CD14-positive monocyte (primary cell): ENCODE data around the gene HCRTR2. TPM values are rescaled to one million over a fixed set of nuclear protein-coding genes. Genes with fewer than 3 reads are reported as not detected.
A peak's percentile ranks its signal among the peaks of the same experiment; 100 is the strongest.

Experiments
- DNase-seq, 3 donors: peaks; one replicate each; pipeline ENCODE4 v3.0.0-alpha.2; 2011 to 2022
- H2AFZ ChIP-seq: 2 replicates; pipeline ENCODE4 v1.6.0; 2012; ENCODE audit warnings: mild to moderate bottlenecking, low read depth, low read length, inconsistent platforms; ENCODE audit not compliant: insufficient read depth, poor library complexity, severe bottlenecking
- H3K27ac ChIP-seq, 2 donors: 1 replicate in 1 of 2; 2 replicates in 1 of 2; pipeline ENCODE4 v1.5.1; 2012 to 2013; ENCODE audit warnings: low read length in 2 of 2, control low read depth in 1 of 2, inconsistent platforms in 1 of 2, low read depth in 1 of 2, mild to moderate bottlenecking in 1 of 2
- H3K27me3 ChIP-seq, 2 donors: one replicate each; pipeline versions ENCODE4 v1.6.0 to v1.6.1; 2011 to 2013; ENCODE audit warnings: low read length in 2 of 2; ENCODE audit not compliant: control insufficient read depth in 2 of 2, insufficient read depth in 2 of 2
- H3K36me3 ChIP-seq, 2 donors: replicated peaks in 1 of 2; 1 replicate in 1 of 2; 2 replicates in 1 of 2; pipeline versions ENCODE4 v1.5.1 to v1.6.1; 2012 to 2013; ENCODE audit warnings: low read length in 2 of 2, control low read depth in 1 of 2, inconsistent platforms in 1 of 2, mild to moderate bottlenecking in 1 of 2; ENCODE audit not compliant: insufficient read depth in 2 of 2, control insufficient read depth in 1 of 2
- H3K4me1 ChIP-seq, 2 donors: 1 replicate in 1 of 2; 2 replicates in 1 of 2; pipeline versions ENCODE4 v1.5.1 to v1.6.1; 2012 to 2013; ENCODE audit warnings: low read length in 2 of 2, control low read depth in 1 of 2, inconsistent platforms in 1 of 2, mild to moderate bottlenecking in 1 of 2, moderate library complexity in 1 of 2; ENCODE audit not compliant: insufficient read depth in 2 of 2, control insufficient read depth in 1 of 2
- H3K4me2 ChIP-seq: replicated peaks from 2 replicates; pipeline ENCODE3; 2012; ENCODE audit warnings: low read length, moderate library complexity, mild to moderate bottlenecking; ENCODE audit not compliant: poor library complexity, severe bottlenecking; ENCODE audit errors: extremely low read depth
- H3K4me3 ChIP-seq, 3 experiments: fragments of 200-600 bp in 1 of 3; sonication (generic) in 1 of 3; replicated peaks in 1 of 3; 1 replicate in 2 of 3; 2 replicates in 1 of 3; pipeline ENCODE4 v1.5.1; 2011 to 2013; ENCODE audit warnings: low read length in 3 of 3, mild to moderate bottlenecking in 3 of 3, control low read depth in 2 of 3, low read depth in 2 of 3, inconsistent platforms in 1 of 3, moderate library complexity in 1 of 3
- H3K79me2 ChIP-seq: 2 replicates; pipeline ENCODE4 v1.6.0; 2012; ENCODE audit warnings: mild to moderate bottlenecking, control low read depth, inconsistent platforms, low read length, moderate library complexity; ENCODE audit not compliant: insufficient read depth
- H3K9ac ChIP-seq: 2 replicates; pipeline ENCODE4 v1.6.0; 2017; ENCODE audit warnings: low read length, mild to moderate bottlenecking; ENCODE audit not compliant: insufficient read depth, poor library complexity, severe bottlenecking
- H3K9me3 ChIP-seq, 2 donors: replicated peaks in 1 of 2; 1 replicate in 1 of 2; 2 replicates in 1 of 2; pipeline versions ENCODE4 v1.5.1 to v1.6.1; 2012 to 2013; ENCODE audit warnings: low read length in 2 of 2, control low read depth in 1 of 2; ENCODE audit not compliant: control insufficient read depth in 1 of 2, insufficient read depth in 1 of 2
- H4K20me1 ChIP-seq: 2 replicates; pipeline ENCODE4 v1.6.0; 2012; ENCODE audit warnings: mild to moderate bottlenecking, low read length, control low read depth, moderate library complexity; ENCODE audit not compliant: insufficient read depth
- H3K27ac Mint-ChIP-seq, 7 donors: one replicate each; pipeline ENCODE4 v1.8.0; 2020; ENCODE audit warnings: mild to moderate bottlenecking in 7 of 7, mixed read lengths in 7 of 7, moderate library complexity in 6 of 7, inconsistent platforms in 2 of 7
- H3K27me3 Mint-ChIP-seq, 3 donors: one replicate each; pipeline ENCODE4 v1.8.0; 2021 to 2022; ENCODE audit warnings: low read depth in 3 of 3, mild to moderate bottlenecking in 3 of 3, mixed read lengths in 3 of 3, moderate library complexity in 3 of 3, inconsistent platforms in 1 of 3
- H3K36me3 Mint-ChIP-seq, 2 donors: one replicate each; pipeline ENCODE4 v1.8.0; 2020; ENCODE audit warnings: mixed read lengths in 2 of 2, inconsistent platforms in 1 of 2, mild to moderate bottlenecking in 1 of 2
- H3K4me1 Mint-ChIP-seq: one replicate; pipeline ENCODE4 v1.8.0; 2020; ENCODE audit warnings: mild to moderate bottlenecking, mixed read lengths
- H3K4me3 Mint-ChIP-seq, 2 donors: one replicate each; pipeline ENCODE4 v1.8.0; 2020; ENCODE audit warnings: mild to moderate bottlenecking in 2 of 2, mixed read lengths in 2 of 2, moderate library complexity in 1 of 2
- H3K9me3 Mint-ChIP-seq, 7 donors: one replicate each; pipeline ENCODE4 v1.8.0; 2020 to 2022; ENCODE audit warnings: mixed read lengths in 7 of 7, mild to moderate bottlenecking in 6 of 7, moderate library complexity in 6 of 7, inconsistent platforms in 2 of 7
- CTCF ChIP-seq: fragments of 200-600 bp; IDR thresholded peaks from one replicate; pipeline ENCODE4 v1.8.0; 2022; ENCODE audit warnings: antibody characterized with exemption, mild to moderate bottlenecking
- WGBS: methylation state at CpG from one replicate; pipeline ENCODE4 v1.1.5; 2013; ENCODE audit warnings: missing lambda C conversion rate; ENCODE audit not compliant: insufficient coverage; 5-methylcytosine and 5-hydroxymethylcytosine counted together
- intact Hi-C, 2 donors: fragments of 100-400 bp; cut with micrococcal nuclease; formaldehyde crosslinking; loops; one replicate each; pipeline versions ENCODE4 v1.15.0 to v1.15.1; 2023
- polyA minus RNA-seq: library from RNA; depleted of rRNA, polyadenylated mRNA; stranded (reverse); fragments of >200 nt; gene quantifications from 2 replicates; pipeline ENCODE4 v1.2.3, GENCODE V29; 2012
- polyA plus RNA-seq, 3 donors: library from polyadenylated mRNA; depleted of rRNA in 1 of 3; unstranded in 2 of 3; stranded (reverse) in 1 of 3; fragments of 300-500 nt in 2 of 3; fragments of >200 nt in 1 of 3; fragmentation: Illumina TruSeq in 2 of 3; gene quantifications; 1 replicate in 2 of 3; 2 replicates in 1 of 3; pipeline ENCODE4 v1.2.3, GENCODE V29; 2012 to 2021
- total RNA-seq, 12 experiments: library from RNA in 1 of 12; stranded (reverse) in 1 of 12; fragments of 120-200 nt in 1 of 12; gene quantifications; one replicate each; pipeline ENCODE4 v1.2.4 and lab custom pipeline; 2013 to 2026; ENCODE audit warnings: mixed read lengths in 6 of 12, inconsistent platforms in 1 of 12

The HCRTR2 gene
- total RNA-seq (2013), result not detected
- not detected for polyA plus RNA-seq
- 0.14 TPM in 1 of 2 replicates, not detected in the other for polyA minus RNA-seq
- 0 to 0.60 (median 0) reads per million in 11 experiments for total RNA-seq (lab: John Stamatoyannopoulos, UW)

DNA sequence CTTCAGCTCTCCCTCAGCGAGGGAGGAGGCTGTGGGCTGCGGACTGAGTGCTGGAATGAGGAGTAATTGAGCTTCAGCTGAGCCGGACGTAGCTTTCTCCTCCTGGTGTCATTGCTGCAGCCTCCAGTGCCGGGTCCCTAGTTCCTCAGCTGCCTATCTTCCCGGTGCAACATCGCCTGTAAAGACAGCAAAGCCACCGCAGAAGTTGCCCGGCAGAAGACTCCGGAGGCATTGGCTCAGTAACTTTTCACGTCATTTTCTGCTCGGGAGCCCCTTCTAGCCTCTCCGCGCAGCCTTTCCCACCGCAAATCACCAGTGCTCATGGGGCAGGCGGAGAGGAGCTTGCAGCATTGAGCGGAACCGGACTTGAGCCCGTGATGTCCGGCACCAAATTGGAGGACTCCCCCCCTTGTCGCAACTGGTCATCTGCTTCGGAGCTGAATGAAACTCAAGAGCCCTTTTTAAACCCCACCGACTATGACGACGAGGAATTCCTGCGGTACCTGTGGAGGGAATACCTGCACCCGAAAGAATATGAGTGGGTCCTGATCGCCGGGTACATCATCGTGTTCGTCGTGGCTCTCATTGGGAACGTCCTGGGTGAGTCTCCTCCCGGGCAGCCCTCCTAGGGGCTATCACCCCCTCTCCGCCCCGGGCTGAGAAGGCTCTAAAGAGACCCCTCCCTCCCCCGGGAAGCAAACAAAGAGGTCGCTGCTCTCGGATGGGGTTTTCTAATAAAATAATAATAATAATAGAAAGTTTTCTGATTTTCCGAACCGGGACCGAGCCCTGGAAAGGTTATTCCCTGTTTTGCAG lies at the start of gene HCRTR2:
TSS of gene HCRTR2 (plus strand) at position 305 of the 816 bp plus-strand sequence. CDS start at position 378, 73 bp downstream.
- Mint-ChIP-seq H3K4me1 (no peaks in the 10 kb centered on the region), H3K36me3 (no peaks in the 10 kb centered on the region), H3K9me3 (peaks cover 0 to 15% (median 9%) of the 10 kb centered on the region in 7 donors), H3K4me3 (peak within 1 kb of the TSS in 1 of 2 donors; percentile 60), H3K27me3 (peaks cover 19 to 30% (median 24%) of the 10 kb centered on the region in 3 donors), H3K27ac (no peak within 1 kb of the TSS)
- Histone ChIP-seq H3K9ac (no peak within 1 kb of the TSS), H3K4me1 (no peaks in the 10 kb centered on the region), H2AFZ (no peak within 1 kb of the TSS), H3K4me2 (no peak within 1 kb of the TSS), H3K27ac (no peak within 1 kb of the TSS), H3K9me3 (peaks cover 0 to 5% of the 10 kb centered on the region in 2 donors), H3K4me3 (no peak within 1 kb of the TSS), H3K36me3 (no peaks in the 10 kb centered on the region), H3K79me2 (no peaks in the 10 kb centered on the region), H4K20me1 (no peaks in the 10 kb centered on the region), H3K27me3 (peaks cover 15 to 23% of the 10 kb centered on the region in 2 donors)
- WGBS, result 5% methylated on average over 29 of the region's 42 CpGs
- no peak for TF ChIP-seq CTCF
- intact Hi-C loops, result no loop called here
- no peak for DNase-seq

DNA sequence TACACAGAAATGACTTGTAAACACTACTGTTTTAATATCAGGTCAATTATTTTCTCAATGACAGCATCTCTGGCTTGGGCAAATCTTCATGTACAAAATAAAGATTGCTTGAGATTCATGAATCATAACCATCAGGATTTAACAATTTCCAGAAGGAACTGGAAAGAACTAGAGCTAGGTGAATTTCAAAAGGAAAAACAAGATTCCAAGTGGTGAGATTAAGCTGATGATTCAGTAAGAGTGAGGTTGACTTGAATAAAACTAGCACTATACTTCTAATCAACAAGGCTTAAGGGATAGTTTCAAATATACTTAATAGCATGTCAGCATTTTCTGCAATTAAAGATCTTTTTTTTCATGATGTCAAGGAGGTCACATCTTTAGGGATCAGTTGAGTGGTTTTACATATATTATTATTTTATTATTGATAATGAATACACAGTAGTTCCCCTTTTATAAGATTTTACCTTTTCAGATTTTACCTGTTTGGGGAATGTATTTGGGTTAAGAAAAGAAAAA lies 43.5 kb upstream of the HCRTR2 start:
- Histone ChIP-seq H3K4me2 (no peak overlapping the region), H3K4me1 (no peaks in the 10 kb centered on the region), H4K20me1 (no peaks in the 10 kb centered on the region), H3K36me3 (no peaks in the 10 kb centered on the region), H3K27me3 (no peaks in the 10 kb centered on the region), H3K9me3 (peaks cover 0 to 12% of the 10 kb centered on the region in 2 donors), H3K79me2 (no peaks in the 10 kb centered on the region), H3K4me3 (no peak overlapping the region), H3K9ac (no peak overlapping the region), H3K27ac (no peak overlapping the region), H2AFZ (no peak overlapping the region)
- Mint-ChIP-seq H3K27ac (no peak overlapping the region), H3K27me3 (peaks cover 0 to 2% (median 0%) of the 10 kb centered on the region in 3 donors), H3K4me3 (no peak overlapping the region), H3K36me3 (no peaks in the 10 kb centered on the region), H3K9me3 (peaks cover 0 to 9% (median 7%) of the 10 kb centered on the region in 7 donors), H3K4me1 (no peaks in the 10 kb centered on the region)
- intact Hi-C loops, result no loop called here
- DNase-seq, result no peak
- TF ChIP-seq CTCF, result no peak
